ENCODE results near the gene ENOX1.
"Not testable (repeated sequence)": the region's sequence is repeated elsewhere in the genome, so short reads cannot be mapped to it uniquely, and the experiment has no call there.

The ENOX1 gene

GRCh38 chr13:43214124-43214523 is 572.6 kb downstream of the ENOX1 start:
- DNase-seq (ENCODE audit: low read depth in 2 of 2), result no peak

GRCh38 chr13:43206838-43207237 is 579.9 kb downstream of the ENOX1 start:
- DNase-seq (ENCODE audit: low read depth in 2 of 2), result no peak

DNA sequence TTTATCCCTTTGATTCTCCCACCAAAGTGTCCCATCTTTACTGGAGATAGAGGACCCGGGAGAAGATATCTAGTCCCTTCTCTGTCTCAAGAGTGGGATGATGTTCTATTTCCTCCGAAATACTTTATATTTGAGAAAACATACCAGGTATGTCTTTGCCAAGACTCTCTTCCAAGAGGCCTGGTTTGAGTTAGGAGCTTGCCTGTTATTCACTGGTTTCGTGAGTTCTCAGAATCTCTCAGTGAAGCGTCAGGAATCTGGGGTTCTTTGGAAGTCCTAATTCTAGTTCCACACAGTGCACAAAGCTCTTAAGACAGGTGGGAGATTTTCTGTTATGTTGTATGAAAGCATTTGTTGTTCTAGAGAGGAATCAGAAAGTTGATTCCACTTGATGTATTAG is 581.4 kb downstream of the ENOX1 start:
- DNase-seq (ENCODE audit: low read depth in 2 of 2), result no peak

- no peak for DNase-seq (ENCODE audit: low read depth in 2 of 2)
Measured at GRCh38 chr13:43204591-43204990, 582.2 kb downstream of the ENOX1 start.

DNA sequence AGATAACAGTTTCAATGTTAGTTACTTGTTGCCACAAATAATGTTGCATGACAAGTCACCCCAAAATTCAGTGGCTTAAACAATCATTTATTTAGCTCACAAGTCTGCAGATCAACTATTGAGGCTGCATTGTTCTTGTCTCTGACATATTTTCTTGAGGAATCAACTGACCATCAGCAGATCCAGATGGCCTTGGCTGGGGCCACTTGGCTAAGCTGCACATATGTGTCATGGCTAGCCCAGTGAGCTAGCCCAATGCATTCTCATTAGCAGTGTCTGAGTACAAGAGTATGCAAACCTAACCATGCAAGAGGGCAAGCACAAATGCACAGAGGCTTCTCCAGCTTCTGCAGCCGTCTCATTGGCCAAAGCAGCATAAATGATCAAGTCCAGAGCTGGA is 583.0 kb downstream of the ENOX1 start:
- DNase-seq (ENCODE audit: low read depth in 2 of 2), result no peak

DNA sequence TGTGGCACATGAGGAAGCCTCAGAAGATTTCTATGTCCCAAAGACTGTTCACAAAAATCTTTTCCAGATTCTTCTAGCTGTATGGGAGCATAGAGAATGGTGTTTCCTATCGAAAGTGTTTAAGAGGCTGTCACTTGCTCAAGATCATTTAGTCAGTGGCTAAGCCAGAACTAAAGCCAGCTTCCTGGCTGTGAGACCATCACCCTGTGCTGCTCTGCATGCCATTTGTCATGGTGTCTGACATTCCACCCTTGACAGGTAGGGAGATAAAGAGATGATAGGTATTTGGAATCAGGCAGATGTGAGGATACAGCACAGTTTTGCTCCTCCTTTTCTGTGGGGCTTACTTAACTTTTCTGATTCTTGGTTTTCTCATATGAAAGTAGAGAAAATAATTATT is 586.0 kb downstream of the ENOX1 start:
- DNase-seq (ENCODE audit: low read depth in 2 of 2), result no peak

DNA sequence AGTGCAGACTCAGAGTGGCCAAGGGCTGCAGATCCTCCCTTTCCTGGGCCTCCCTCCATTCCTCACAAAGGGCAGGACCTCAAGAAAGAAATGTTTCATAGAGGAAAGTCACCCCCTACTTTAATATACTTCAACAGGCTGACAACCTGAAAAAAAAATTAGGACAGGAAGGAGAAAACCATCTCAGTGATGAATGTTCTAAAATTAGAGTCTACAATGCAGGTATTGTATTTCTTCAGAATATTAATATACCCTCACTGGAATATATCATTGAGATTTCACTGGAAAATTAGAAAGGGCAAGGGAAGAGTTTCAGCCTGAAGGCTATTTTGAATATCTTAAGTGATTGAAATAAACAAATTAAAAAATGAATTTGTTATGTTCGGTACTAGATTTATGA is 586.5 kb downstream of the ENOX1 start:
- DNase-seq (ENCODE audit: low read depth in 2 of 2), result no peak

DNA sequence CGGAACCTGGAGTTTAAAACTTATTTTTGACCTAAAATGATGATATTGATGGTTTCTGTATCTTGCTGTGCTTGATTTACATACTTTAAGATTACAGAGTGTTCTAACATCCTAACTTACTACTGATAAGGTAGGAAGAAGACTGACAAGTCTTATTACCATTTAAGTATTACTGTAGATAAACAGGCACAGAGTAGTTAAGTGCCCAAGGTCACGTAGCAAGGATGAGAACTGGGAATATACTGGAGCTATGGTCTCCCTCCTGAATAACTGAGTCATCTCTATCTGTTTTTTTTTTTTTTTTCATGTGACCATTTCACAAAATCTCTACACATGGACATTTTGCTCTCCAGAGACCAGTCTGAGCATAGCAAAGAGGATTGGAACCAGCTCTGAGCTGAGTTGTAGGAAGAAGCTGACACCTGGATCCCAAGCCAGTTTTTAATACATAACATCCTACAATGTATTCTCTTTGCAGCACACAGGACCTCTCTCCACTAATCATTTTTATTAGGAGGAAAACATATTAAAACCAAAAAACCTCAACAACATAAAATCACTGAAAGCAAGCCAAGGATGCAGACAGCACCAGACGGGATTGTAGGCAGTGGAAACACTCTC is 589.9 kb downstream of the ENOX1 start:
- no peak for DNase-seq (ENCODE audit: low read depth in 2 of 2)

DNA sequence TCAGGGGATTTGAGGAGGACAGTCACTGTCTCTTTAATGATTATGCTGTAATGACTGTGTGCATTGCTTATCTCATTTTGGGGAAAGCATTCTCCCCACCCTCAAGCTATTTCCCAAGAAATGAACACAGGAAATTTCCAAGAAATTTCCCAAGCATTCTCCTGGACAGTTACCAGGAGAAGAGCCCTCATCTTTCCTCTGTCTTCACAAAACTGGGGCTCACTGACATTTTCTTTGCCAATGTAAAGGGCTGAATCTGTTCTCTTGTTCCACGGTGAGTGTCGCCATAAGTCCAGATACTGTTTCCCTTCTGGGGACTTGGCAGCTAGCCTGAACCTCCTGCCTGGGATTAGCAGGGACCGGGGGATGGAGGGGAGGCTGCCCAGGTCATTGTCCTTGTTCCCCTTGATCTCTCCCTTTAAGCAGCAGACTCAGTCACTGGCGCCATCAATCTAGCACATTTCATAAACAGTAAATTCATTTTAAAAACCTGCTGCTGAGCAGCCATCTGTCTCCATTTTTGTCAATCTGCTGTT is 590.6 kb downstream of the ENOX1 start:
- DNase-seq (ENCODE audit: low read depth in 2 of 2), result no peak

- DNase-seq (ENCODE audit: low read depth in 2 of 2), result no peak
Measured at GRCh38 chr13:43195551-43195950, 591.2 kb downstream of the ENOX1 start.

DNA sequence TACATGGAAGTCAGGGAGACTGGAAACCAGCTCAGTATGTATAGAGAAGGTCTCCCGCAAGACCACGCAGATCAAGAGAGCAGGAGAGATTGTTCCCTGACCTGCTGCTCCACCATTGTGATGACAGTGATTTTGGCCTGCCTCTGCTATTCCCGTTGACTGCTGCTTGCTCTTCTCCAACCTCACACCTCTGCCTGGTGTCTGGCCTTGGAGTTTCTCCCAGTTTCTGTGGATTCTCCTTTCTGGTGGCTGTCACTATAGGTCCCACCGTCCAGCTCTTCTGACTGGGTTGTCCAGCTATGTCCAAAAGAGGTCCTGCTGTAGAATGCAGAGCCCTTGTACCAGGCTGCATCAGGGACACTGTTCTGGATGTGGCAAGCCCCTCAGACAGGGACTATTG is 591.7 kb downstream of the ENOX1 start:
- no peak for DNase-seq (ENCODE audit: low read depth in 2 of 2)

GRCh38 chr13:43193789-43194420 is 592.9 kb downstream of the ENOX1 start:
- no peak for DNase-seq (ENCODE audit: low read depth in 2 of 2)

DNA sequence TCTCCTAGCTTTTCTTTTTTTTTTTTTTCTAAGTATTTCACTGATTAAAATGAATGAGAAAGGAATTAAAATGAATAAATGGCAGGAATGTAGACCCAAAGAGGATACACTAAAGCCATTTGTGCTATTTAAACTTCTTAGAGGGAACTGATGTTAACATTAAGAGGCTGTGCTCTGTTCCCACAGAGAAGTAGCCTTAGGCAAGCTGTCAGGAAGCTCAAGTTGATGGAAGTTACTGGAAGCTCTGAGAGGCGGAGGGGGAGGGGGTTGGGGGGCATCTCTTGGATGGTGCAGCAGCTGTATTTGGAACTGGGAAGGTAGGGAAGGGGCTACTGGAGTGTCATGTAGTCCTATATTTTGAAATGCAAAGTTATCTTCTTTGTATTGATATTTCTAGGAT is 595.2 kb downstream of the ENOX1 start:
- no peak for DNase-seq (ENCODE audit: low read depth in 2 of 2)

GRCh38 chr13:43185226-43185625 is 601.5 kb downstream of the ENOX1 start:
- DNase-seq (ENCODE audit: low read depth in 2 of 2), result no peak

DNA sequence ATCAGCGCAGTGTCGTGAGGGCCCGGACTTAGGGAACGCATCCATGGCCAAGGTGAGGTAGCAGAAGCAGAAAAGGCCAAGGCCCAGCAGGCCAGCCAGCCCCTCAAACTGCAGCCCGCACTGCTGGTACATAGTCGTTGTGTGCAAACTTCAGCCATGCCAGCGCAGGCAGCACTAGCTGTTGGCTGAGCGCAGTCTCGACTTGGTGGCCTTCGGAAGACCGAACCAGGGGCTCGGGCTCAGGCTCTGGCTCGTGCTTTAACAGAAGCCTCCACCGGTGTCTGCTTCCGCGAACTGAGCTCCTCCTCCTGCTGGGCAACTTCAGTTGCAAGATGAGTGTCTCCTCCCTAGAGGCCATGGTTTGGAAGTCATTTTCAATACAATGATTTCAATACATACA is 605.9 kb downstream of the ENOX1 start:
- no peak for DNase-seq (ENCODE audit: low read depth in 2 of 2)

DNA sequence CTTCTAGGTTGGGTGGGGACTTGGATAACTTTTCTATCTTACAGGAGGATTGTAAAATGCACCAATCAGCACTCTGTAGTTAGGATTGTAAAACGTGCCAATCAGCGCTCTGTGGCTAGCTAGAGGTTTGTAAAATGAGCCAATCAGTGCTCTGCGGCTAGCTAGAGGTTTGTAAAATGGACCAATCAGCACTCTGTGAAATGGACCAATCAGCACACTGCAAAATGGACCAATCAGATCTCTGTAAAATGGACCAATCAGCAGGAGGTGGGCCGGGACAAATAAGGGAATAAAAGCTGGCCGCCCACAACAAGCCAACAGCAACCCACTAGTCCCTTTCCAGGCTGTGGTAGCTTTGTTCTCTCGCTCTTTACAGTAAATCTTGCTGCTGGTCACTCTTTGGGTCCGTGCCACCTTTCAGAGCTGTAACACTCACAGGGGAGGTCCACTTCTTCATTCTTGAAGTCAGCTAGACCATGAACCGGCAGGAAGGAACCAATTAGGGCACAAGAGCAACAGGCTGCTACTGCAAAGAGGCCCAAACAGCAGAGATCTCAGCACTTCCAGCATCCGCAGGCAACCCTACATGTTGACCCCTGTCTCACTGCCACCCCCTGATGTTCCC is 606.6 kb downstream of the ENOX1 start:
- DNase-seq (ENCODE audit: low read depth in 2 of 2), result no peak

DNA sequence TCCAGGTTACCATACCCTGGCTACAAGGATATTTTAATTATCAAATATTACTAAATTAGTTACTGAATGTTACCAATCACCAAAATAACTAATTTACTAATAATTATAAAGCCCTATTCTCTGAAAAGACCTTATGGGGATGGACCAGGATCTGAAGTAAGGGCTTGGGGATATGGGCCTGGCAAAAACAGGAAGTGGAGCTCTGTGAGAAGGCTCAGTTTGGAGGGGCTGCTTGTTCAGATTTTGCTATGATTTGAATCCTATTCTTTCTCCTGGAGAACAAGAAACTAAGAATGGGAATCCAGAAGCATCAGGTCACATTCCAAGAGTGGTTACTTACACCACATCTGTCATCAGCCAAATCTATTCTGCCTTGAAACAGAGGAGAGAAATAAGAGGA is 615.3 kb downstream of the ENOX1 start:
- DNase-seq (ENCODE audit: low read depth in 2 of 2), result no peak

DNA sequence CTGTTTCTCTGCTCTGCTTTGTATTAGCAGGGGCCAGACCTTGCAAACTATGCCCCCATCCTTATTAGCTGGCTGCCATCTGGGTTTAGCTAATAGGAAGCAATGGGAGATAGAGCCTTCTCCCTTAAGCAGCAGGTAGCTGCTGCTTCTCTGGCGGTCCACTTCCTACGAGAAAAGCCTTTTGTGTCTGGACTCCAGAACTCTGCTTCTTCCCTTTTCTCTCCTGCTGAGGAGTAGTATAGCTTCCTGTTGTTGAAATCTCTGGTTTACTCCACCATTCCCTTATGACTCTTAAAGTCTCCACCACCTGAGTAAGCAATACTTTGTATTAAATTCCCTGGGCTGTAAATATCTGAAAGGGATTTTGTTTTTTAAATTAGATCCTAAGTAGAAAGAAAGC is 616.3 kb downstream of the ENOX1 start:
- DNase-seq (ENCODE audit: low read depth in 2 of 2), result no peak

DNA sequence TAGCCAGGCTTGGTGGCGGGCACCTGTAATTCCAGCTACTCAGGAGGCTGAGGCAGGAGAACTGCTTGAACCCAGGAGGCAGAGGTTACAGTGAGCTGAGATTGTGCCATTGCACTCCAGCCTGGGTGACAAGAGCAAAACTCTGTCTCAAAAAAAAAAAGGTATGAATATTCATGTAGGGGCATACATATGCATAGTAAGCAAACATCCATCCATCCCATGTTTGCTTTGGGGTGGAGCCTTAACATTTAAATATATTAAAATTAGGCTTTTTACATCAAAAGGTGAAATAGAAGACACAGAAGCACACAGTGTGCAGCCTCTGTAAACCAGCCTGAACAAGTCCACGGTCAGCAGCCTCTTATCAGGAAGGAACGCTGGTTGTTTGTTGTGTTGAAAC is 618.3 kb downstream of the ENOX1 start:
- DNase-seq (ENCODE audit: low read depth in 2 of 2), result not testable (repeated sequence)

- DNase-seq (ENCODE audit: low read depth in 2 of 2), result no peak
Measured at GRCh38 chr13:43167731-43168130, 619.0 kb downstream of the ENOX1 start.

GRCh38 chr13:43166644-43167457 is 619.9 kb downstream of the ENOX1 start:
- no peak for DNase-seq (ENCODE audit: low read depth in 2 of 2)
